ENCODE data around the gene KLRC2. TPM values are rescaled to one million over a fixed set of nuclear protein-coding genes. Genes with fewer than 3 reads are reported as not detected.
A peak's percentile ranks its signal among the peaks of the same experiment; 100 is the strongest.

Gene KLRC2
- total and polyA plus RNA-seq, 2 of the 4 experiments (the other 2 are of a cell fraction): not detected

DNA sequence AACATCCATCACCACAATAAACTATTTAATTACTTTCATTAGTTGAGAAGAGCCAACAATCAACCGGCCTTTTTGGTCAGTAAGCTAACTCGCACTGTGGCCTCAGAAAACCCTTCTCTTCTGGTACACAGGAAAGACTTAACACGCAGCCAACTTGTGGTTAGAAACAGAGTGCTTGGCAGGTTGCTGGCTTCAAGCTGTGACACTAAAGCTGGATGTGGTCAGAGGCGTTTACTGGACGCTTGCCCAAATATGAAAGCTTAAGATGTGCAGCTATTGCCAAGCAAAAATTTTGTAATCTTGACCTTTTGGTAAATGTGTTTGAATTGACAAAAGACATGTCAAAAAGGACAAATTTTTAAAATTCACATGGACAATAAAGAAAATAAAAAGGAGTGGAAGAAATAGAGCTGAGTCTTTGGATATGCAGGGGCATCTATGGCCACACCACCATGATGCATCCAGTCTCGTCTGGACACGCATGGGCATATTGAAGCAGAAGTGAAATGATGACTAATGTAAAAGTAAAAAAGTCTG lies 43.3 kb downstream of the KLRC2 start:
- CTCF ChIA-PET: interaction anchor here (0.6 kb wide), 1 partner anchor 211 kb away, joined by 3 read pairs; no protein-coding TSS in a partner anchor
- in situ Hi-C loops (cut with MboI; ENCODE audit: low sequenced_read_pairs): no loop called here
- peak; percentile 68 for ATAC-seq (ENCODE audit: low read depth)

More for the DNA sequence above, 43.3 kb downstream of the KLRC2 start:
- Histone ChIP-seq H3K4ac (ENCODE audit: low read depth, low read length) (no peak overlapping the region), H3K9ac (ENCODE audit: low read depth, low read length) (no peak overlapping the region), H3K27ac (ENCODE audit: insufficient read depth, low read length) (no peak overlapping the region), H3K9me3 (ENCODE audit: control insufficient read depth, insufficient read depth, low read length) (no peaks in the 10 kb centered on the region), H3K36me3 (ENCODE audit: control insufficient read depth, insufficient read depth, low read length) (no peaks in the 10 kb centered on the region), H2BK5ac (ENCODE audit: low read depth, low read length, poor library complexity, severe bottlenecking) (no peak overlapping the region), H3K14ac (replicated peaks; ENCODE audit: low read depth, low read length) (no peak overlapping the region), H4K5ac (ENCODE audit: low read depth, low read length) (no peak overlapping the region), H2AFZ (replicated peaks; ENCODE audit: low read length, poor library complexity) (no peak overlapping the region), H4K20me1 (ENCODE audit: insufficient read depth, low read length) (no peaks in the 10 kb centered on the region), H3K27me3 (ENCODE audit: control insufficient read depth, insufficient read depth, low read length) (no peaks in the 10 kb centered on the region), H2AK9ac (replicated peaks; ENCODE audit: low read depth, low read length, poor library complexity) (no peak overlapping the region), H3K56ac (ENCODE audit: extremely low read depth, insufficient read depth, low read length) (no peak overlapping the region), H4K91ac (ENCODE audit: insufficient read depth, low read depth, low read length) (no peak overlapping the region), H3K18ac (ENCODE audit: low read depth, low read length) (no peak overlapping the region), H3K9me1 (ENCODE audit: insufficient read depth, low read length) (no peaks in the 10 kb centered on the region), H2BK15ac (ENCODE audit: low read depth, low read length) (no peak overlapping the region), H2BK120ac (ENCODE audit: low read depth, low read length) (no peak overlapping the region), H3K23ac (ENCODE audit: low read depth, low read length) (no peak overlapping the region), H2AK5ac (ENCODE audit: low read depth, low read length) (no peak overlapping the region), H4K8ac (ENCODE audit: low read depth in 2 of 2, low read length in 2 of 2) (no peak overlapping the region), H3K4me1 (ENCODE audit: control insufficient read depth, insufficient read depth, low read length) (no peaks in the 10 kb centered on the region), H3K4me2 (ENCODE audit: low read depth, low read length) (no peak overlapping the region), H3K79me1 (ENCODE audit: low read depth in 1 of 2, low read length in 2 of 2) (no peaks in the 10 kb centered on the region), H3K4me3 (ENCODE audit: insufficient read depth, low read depth, low read length) (no peak overlapping the region), H2BK20ac (ENCODE audit: low read depth, low read length) (no peak overlapping the region)
- no peak for TF ChIP-seq RFX5 (IDR thresholded peaks at IDR 0.05; ENCODE audit: low read depth, low read length)
- TF ChIP-seq NFE2L2 (IDR thresholded peaks at IDR 0.05; ENCODE audit: low read depth, low read length): no peak
- TF ChIP-seq POLR2A (IDR thresholded peaks at IDR 0.05; ENCODE audit: low read depth, low read length): no peak
- no peak for TF ChIP-seq MXI1 (IDR thresholded peaks at IDR 0.05; ENCODE audit: borderline replicate concordance, low read depth, low read length)
- TF ChIP-seq CTCF (conservative IDR thresholded peaks at IDR 0.05; ENCODE audit: low read depth, low read length): no peak
- no peak for TF ChIP-seq CHD1 (IDR thresholded peaks at IDR 0.05; ENCODE audit: low read depth, low read length)
- no peak for TF ChIP-seq BHLHE40 (IDR thresholded peaks at IDR 0.05; ENCODE audit: low read depth, low read length)
- no peak for TF ChIP-seq MAFK (IDR thresholded peaks at IDR 0.05; ENCODE audit: low read depth, low read length)
- TF ChIP-seq RCOR1 (IDR thresholded peaks at IDR 0.05; ENCODE audit: insufficient replicate concordance, low read length): no peak
- TF ChIP-seq, protein P1, sequence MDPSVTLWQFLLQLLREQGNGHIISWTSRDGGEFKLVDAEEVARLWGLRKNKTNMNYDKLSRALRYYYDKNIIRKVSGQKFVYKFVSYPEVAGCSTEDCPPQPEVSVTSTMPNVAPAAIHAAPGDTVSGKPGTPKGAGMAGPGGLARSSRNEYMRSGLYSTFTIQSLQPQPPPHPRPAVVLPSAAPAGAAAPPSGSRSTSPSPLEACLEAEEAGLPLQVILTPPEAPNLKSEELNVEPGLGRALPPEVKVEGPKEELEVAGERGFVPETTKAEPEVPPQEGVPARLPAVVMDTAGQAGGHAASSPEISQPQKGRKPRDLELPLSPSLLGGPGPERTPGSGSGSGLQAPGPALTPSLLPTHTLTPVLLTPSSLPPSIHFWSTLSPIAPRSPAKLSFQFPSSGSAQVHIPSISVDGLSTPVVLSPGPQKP (IDR thresholded peaks at IDR 0.05; ENCODE audit: borderline replicate concordance, low read depth, low read length): no peak
- no peak for TF ChIP-seq FOS (IDR thresholded peaks at IDR 0.05; ENCODE audit: low read depth, low read length)
- no peak for TF ChIP-seq RAD21 (IDR thresholded peaks at IDR 0.05; ENCODE audit: low read length)
- no peak for TF ChIP-seq MAZ (IDR thresholded peaks at IDR 0.05; ENCODE audit: borderline replicate concordance, low read depth, low read length)
- TF ChIP-seq CEBPB (IDR thresholded peaks at IDR 0.05; ENCODE audit: low read depth, low read length): no peak
- POLR2A ChIA-PET (ENCODE audit: unreplicated experiment): no interaction called here
- intact Hi-C loops (cut with micrococcal nuclease): no loop called here
- WGBS, 2 experiments (ENCODE audit: extremely low coverage in 2 of 2, insufficient read length in 1 of 2): 15% methylated on average over 4 of the region's 7 CpGs; no CpG with 5 or more reads in 1 of the 2 experiments
- dilution Hi-C loops (cut with HindIII; ENCODE audit: low sequenced_read_pairs, unreplicated experiment): no loop called here
- BruUV-seq (replicated peaks): no TSS peak
- peak; percentile 67 for DNase-seq

Data from IMR-90 (cell line).